Uterus (tissue), 2 donors: ENCODE measurements around the gene VPS9D1.
A peak's percentile ranks its signal among the peaks of the same experiment; 100 is the strongest.

ENCODE experiments used
- CTCF ChIP-seq, 4 experiments: fragments of 200-600 bp in 2 of 4; fragments of 450-650 bp in 2 of 4; sonication (generic) in 2 of 4; IDR thresholded peaks; one replicate each; pipeline ENCODE4 v1.5.1; 2016 to 2019; ENCODE audit warnings: antibody characterized with exemption in 4 of 4, mild to moderate bottlenecking in 2 of 4, moderate library complexity in 1 of 4
- POLR2A ChIP-seq, 2 donors: fragments of 450-650 bp; IDR thresholded peaks; one replicate each; pipeline ENCODE4 v1.6.1; 2016; ENCODE audit warnings: antibody characterized with exemption in 2 of 2, mild to moderate bottlenecking in 1 of 2, moderate library complexity in 1 of 2

DNA sequence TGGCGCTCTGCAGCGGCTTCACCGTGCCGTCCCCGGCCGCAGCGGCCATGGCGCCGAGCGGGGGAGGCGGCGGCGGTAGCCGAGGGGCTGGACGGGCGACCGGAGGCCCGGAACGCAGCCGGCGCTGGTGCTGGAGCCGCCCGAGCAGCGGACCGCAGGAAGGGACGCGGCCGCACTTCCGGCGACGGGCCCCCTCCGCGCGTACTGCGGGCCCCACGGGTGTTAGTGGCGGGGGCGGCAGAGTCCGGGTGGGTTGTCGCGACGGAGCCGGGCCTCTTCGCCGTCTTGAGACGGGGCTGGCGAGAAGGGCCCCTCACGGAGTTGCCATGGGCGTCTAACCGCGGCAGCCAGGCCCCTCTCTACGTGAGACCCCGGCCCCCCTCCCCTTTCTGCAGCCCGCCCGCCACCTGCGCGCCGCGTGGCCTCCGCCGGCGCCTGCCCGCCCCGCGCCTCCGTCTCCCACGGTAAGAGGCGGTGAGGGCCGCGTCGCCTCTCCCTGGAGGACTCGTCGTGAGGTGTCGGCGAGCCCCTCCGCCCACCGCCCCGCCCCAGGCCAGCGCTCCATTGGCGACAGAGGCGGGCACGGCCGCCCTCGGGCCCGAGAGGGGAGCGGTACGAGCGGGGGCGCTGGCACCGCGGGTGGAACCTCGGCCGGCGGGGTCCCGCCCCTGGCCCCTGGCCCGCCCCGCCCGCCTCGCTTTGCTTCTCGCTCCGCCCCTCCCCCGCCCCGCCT lies at the start of gene VPS9D1, which contains the start of gene ZNF276:
- TF ChIP-seq CTCF (IDR thresholded peaks at IDR 0.05) (peak in 1 of 4 experiments; percentile 10), POLR2A (IDR thresholded peaks at IDR 0.05) (peak; percentile 36 to 62)
